GM12878 (cell line): ENCODE data around the gene RBM48.

Source experiments
- BCL11A ChIP-seq: IDR thresholded peaks from 2 replicates; pipeline ENCODE4 v1.6.1; 2011; ENCODE audit warnings: low read depth, low read length
- CHD1 ChIP-seq: IDR thresholded peaks from 2 replicates; pipeline ENCODE4 v1.6.1; 2012; ENCODE audit warnings: low read depth, low read length, improper control_type of control experiment
- DPF2 ChIP-seq: fragments of 450-650 bp; IDR thresholded peaks from 2 replicates; pipeline ENCODE4 v1.6.1; 2017; ENCODE audit warnings: mild to moderate bottlenecking
- FOXK2 ChIP-seq: fragments of 450-650 bp; IDR thresholded peaks from 2 replicates; pipeline ENCODE4 v1.6.1; 2017; ENCODE audit warnings: mild to moderate bottlenecking, moderate library complexity
- NFIC ChIP-seq: IDR thresholded peaks from 2 replicates; pipeline ENCODE4 v1.6.1; 2012; ENCODE audit warnings: low read depth, mild to moderate bottlenecking, inconsistent platforms, low read length, moderate library complexity
- SMC3 ChIP-seq: IDR thresholded peaks from 2 replicates; pipeline ENCODE4 v1.6.1; 2011; ENCODE audit warnings: low read length, improper control_type of control experiment, borderline replicate concordance
- YBX1 ChIP-seq: fragments of 450-650 bp; IDR thresholded peaks from 2 replicates; pipeline ENCODE4 v1.6.1; 2016; ENCODE audit warnings: antibody characterized with exemption
- ZNF274 ChIP-seq: IDR thresholded peaks from one replicate; pipeline ENCODE4 v1.8.0; 2011; ENCODE audit not compliant: insufficient read length, insufficient read depth
- TF ChIP-seq, protein P1 (sequence below): fragments of 450-650 bp; IDR thresholded peaks from 2 replicates; pipeline ENCODE4 v1.6.1; 2016; ENCODE audit warnings: mild to moderate bottlenecking
- TF ChIP-seq, protein P2 (sequence below), 3 experiments: IDR thresholded peaks in 2 of 3; conservative IDR thresholded peaks in 1 of 3; 2 replicates each; pipeline ENCODE4 v1.5.1; 2011; ENCODE audit warnings: low read depth in 3 of 3, low read length in 3 of 3, mild to moderate bottlenecking in 3 of 3, control low read depth in 2 of 3, moderate library complexity in 2 of 3, inconsistent platforms in 1 of 3, mixed read lengths in 1 of 3; ENCODE audit not compliant: control insufficient read depth in 2 of 3, insufficient read depth in 1 of 3; ENCODE audit errors: extremely low read depth in 1 of 3
- TF ChIP-seq, protein P3 (sequence below): IDR thresholded peaks from 2 replicates; pipeline ENCODE4 v1.6.1; 2012; ENCODE audit warnings: low read length, inconsistent platforms
- TF ChIP-seq, protein P4 (sequence below): IDR thresholded peaks from 2 replicates; pipeline ENCODE4 v1.6.1; 2012; ENCODE audit warnings: mild to moderate bottlenecking, low read depth, low read length

DNA sequence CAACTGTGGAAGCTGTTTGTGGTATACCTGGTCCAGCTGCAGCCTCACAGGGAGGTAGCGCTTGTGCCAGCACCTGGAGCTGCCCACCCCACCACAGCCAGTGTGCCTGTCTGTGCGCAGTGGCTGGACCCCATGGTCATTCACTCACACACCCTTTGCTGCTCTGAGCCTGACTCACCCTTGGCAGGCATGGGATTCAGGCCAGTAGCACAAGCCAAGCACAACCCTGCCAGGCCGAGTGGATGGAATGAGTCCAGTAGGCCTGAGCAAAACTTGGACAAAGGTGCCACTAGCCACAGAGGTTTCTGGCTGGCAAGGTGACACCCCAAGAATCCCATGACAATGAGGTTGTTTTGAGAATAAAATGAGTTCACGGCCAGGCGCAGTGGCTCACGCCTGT is 19.0 kb downstream of the RBM48 start:
- TF ChIP-seq CHD1 (no peak), YBX1 (no peak), ZNF274 (no peak), NFIC (no peak), DPF2 (no peak), SMC3 (no peak), FOXK2 (no peak), BCL11A (no peak)
- TF ChIP-seq, protein P1, sequence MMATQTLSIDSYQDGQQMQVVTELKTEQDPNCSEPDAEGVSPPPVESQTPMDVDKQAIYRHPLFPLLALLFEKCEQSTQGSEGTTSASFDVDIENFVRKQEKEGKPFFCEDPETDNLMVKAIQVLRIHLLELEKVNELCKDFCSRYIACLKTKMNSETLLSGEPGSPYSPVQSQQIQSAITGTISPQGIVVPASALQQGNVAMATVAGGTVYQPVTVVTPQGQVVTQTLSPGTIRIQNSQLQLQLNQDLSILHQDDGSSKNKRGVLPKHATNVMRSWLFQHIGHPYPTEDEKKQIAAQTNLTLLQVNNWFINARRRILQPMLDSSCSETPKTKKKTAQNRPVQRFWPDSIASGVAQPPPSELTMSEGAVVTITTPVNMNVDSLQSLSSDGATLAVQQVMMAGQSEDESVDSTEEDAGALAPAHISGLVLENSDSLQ, result no peak
- TF ChIP-seq, protein P2, sequence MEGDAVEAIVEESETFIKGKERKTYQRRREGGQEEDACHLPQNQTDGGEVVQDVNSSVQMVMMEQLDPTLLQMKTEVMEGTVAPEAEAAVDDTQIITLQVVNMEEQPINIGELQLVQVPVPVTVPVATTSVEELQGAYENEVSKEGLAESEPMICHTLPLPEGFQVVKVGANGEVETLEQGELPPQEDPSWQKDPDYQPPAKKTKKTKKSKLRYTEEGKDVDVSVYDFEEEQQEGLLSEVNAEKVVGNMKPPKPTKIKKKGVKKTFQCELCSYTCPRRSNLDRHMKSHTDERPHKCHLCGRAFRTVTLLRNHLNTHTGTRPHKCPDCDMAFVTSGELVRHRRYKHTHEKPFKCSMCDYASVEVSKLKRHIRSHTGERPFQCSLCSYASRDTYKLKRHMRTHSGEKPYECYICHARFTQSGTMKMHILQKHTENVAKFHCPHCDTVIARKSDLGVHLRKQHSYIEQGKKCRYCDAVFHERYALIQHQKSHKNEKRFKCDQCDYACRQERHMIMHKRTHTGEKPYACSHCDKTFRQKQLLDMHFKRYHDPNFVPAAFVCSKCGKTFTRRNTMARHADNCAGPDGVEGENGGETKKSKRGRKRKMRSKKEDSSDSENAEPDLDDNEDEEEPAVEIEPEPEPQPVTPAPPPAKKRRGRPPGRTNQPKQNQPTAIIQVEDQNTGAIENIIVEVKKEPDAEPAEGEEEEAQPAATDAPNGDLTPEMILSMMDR (IDR thresholded peaks at IDR 0.05 in 2 of 3, conservative IDR thresholded peaks at IDR 0.05 in 1 of 3; ENCODE audit: control insufficient read depth in 2 of 3, extremely low read depth in 1 of 3, insufficient read depth in 1 of 3, low read depth in 3 of 3, low read length in 3 of 3), result no peak
- TF ChIP-seq, protein P3, sequence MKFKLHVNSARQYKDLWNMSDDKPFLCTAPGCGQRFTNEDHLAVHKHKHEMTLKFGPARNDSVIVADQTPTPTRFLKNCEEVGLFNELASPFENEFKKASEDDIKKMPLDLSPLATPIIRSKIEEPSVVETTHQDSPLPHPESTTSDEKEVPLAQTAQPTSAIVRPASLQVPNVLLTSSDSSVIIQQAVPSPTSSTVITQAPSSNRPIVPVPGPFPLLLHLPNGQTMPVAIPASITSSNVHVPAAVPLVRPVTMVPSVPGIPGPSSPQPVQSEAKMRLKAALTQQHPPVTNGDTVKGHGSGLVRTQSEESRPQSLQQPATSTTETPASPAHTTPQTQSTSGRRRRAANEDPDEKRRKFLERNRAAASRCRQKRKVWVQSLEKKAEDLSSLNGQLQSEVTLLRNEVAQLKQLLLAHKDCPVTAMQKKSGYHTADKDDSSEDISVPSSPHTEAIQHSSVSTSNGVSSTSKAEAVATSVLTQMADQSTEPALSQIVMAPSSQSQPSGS, result no peak
- TF ChIP-seq, protein P4, sequence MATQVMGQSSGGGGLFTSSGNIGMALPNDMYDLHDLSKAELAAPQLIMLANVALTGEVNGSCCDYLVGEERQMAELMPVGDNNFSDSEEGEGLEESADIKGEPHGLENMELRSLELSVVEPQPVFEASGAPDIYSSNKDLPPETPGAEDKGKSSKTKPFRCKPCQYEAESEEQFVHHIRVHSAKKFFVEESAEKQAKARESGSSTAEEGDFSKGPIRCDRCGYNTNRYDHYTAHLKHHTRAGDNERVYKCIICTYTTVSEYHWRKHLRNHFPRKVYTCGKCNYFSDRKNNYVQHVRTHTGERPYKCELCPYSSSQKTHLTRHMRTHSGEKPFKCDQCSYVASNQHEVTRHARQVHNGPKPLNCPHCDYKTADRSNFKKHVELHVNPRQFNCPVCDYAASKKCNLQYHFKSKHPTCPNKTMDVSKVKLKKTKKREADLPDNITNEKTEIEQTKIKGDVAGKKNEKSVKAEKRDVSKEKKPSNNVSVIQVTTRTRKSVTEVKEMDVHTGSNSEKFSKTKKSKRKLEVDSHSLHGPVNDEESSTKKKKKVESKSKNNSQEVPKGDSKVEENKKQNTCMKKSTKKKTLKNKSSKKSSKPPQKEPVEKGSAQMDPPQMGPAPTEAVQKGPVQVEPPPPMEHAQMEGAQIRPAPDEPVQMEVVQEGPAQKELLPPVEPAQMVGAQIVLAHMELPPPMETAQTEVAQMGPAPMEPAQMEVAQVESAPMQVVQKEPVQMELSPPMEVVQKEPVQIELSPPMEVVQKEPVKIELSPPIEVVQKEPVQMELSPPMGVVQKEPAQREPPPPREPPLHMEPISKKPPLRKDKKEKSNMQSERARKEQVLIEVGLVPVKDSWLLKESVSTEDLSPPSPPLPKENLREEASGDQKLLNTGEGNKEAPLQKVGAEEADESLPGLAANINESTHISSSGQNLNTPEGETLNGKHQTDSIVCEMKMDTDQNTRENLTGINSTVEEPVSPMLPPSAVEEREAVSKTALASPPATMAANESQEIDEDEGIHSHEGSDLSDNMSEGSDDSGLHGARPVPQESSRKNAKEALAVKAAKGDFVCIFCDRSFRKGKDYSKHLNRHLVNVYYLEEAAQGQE, result no peak
